ENCODE results near the gene MED12.
A peak's percentile ranks its signal among the peaks of the same experiment; 100 is the strongest.

MED12 gene

GRCh38 chrX:71128915-71129765, 10.7 kb downstream of the MED12 start:
- no peak overlapping the region for H3K9ac ChIP-seq (ENCODE audit: low read length)
- H3K27me3 ChIP-seq (replicated peaks; ENCODE audit: insufficient read depth, low read length) = no peaks in the 10 kb centered on the region
- DNase-seq = peak; percentile 54
- no peaks in the 10 kb centered on the region for H4K20me1 ChIP-seq (ENCODE audit: insufficient read depth, low read length)
- H3K36me3 ChIP-seq (replicated peaks; ENCODE audit: insufficient read depth, low read length) = no peaks in the 10 kb centered on the region
- no peak overlapping the region for H3K27ac ChIP-seq (ENCODE audit: low read length)
- no peaks in the 10 kb centered on the region for H3F3A ChIP-seq (ENCODE audit: insufficient read depth, low read length)
- no peaks in the 10 kb centered on the region for H3K79me2 ChIP-seq (ENCODE audit: low read length)
- H3K4me2 ChIP-seq (ENCODE audit: low read depth, low read length) = no peak overlapping the region
- no peaks in the 10 kb centered on the region for H3K4me1 ChIP-seq (ENCODE audit: low read length)
- no peaks in the 10 kb centered on the region for H3K9me3 ChIP-seq (replicated peaks; ENCODE audit: insufficient read depth, low read length)
- TF ChIP-seq EZH2 (optimal IDR thresholded peaks at IDR 0.05; ENCODE audit: low read depth, low read length) (no peak), CTCF (IDR thresholded peaks at IDR 0.05; ENCODE audit: low read length) (peak; percentile 79)
- no peak overlapping the region for H2AFZ ChIP-seq (ENCODE audit: low read length)
- H3K4me3 ChIP-seq (ENCODE audit: low read length) = no peak overlapping the region
- no peaks in the 10 kb centered on the region for H3K9me2 ChIP-seq (replicated peaks; ENCODE audit: insufficient read depth, low read length)

- Histone ChIP-seq H3K79me2 (ENCODE audit: low read length) (no peaks in the 10 kb centered on the region), H3K4me2 (ENCODE audit: low read depth, low read length) (no peak overlapping the region), H3K36me3 (replicated peaks; ENCODE audit: insufficient read depth, low read length) (no peaks in the 10 kb centered on the region), H3K4me1 (ENCODE audit: low read length) (no peaks in the 10 kb centered on the region), H4K20me1 (ENCODE audit: insufficient read depth, low read length) (no peaks in the 10 kb centered on the region), H2AFZ (ENCODE audit: low read length) (no peak overlapping the region), H3K9ac (ENCODE audit: low read length) (no peak overlapping the region), H3K9me3 (replicated peaks; ENCODE audit: insufficient read depth, low read length) (no peaks in the 10 kb centered on the region), H3F3A (ENCODE audit: insufficient read depth, low read length) (no peaks in the 10 kb centered on the region), H3K9me2 (replicated peaks; ENCODE audit: insufficient read depth, low read length) (no peaks in the 10 kb centered on the region), H3K27me3 (replicated peaks; ENCODE audit: insufficient read depth, low read length) (no peaks in the 10 kb centered on the region), H3K27ac (ENCODE audit: low read length) (no peak overlapping the region), H3K4me3 (ENCODE audit: low read length) (no peak overlapping the region)
- TF ChIP-seq CTCF (IDR thresholded peaks at IDR 0.05; ENCODE audit: low read length) (no peak), EZH2 (optimal IDR thresholded peaks at IDR 0.05; ENCODE audit: low read depth, low read length) (no peak), EZH2phosphoT487 (IDR thresholded peaks at IDR 0.05; ENCODE audit: low read length) (no peak)
- no peak for DNase-seq
Measured at GRCh38 chrX:71131510-71131909, 13.1 kb downstream of the MED12 start.

- H3K79me2 ChIP-seq (ENCODE audit: low read length) = no peaks in the 10 kb centered on the region
- no peak overlapping the region for H2AFZ ChIP-seq (ENCODE audit: low read length)
- no peaks in the 10 kb centered on the region for H3K36me3 ChIP-seq (replicated peaks; ENCODE audit: insufficient read depth, low read length)
- H3K9me2 ChIP-seq (replicated peaks; ENCODE audit: insufficient read depth, low read length) = no peaks in the 10 kb centered on the region
- TF ChIP-seq CTCF (IDR thresholded peaks at IDR 0.05; ENCODE audit: low read length) (no peak), EZH2phosphoT487 (IDR thresholded peaks at IDR 0.05; ENCODE audit: low read length) (no peak), EZH2 (optimal IDR thresholded peaks at IDR 0.05; ENCODE audit: low read depth, low read length) (no peak)
- no peak overlapping the region for H3K4me3 ChIP-seq (ENCODE audit: low read length)
- no peaks in the 10 kb centered on the region for H3K9me3 ChIP-seq (replicated peaks; ENCODE audit: insufficient read depth, low read length)
- no peak overlapping the region for H3K27ac ChIP-seq (ENCODE audit: low read length)
- H3F3A ChIP-seq (ENCODE audit: insufficient read depth, low read length) = no peaks in the 10 kb centered on the region
- H3K4me1 ChIP-seq (ENCODE audit: low read length) = no peaks in the 10 kb centered on the region
- H4K20me1 ChIP-seq (ENCODE audit: insufficient read depth, low read length) = no peaks in the 10 kb centered on the region
- DNase-seq = no peak
- no peak overlapping the region for H3K4me2 ChIP-seq (ENCODE audit: low read depth, low read length)
- no peaks in the 10 kb centered on the region for H3K27me3 ChIP-seq (replicated peaks; ENCODE audit: insufficient read depth, low read length)
- no peak overlapping the region for H3K9ac ChIP-seq (ENCODE audit: low read length)
Measured at GRCh38 chrX:71140440-71140839, 22.0 kb downstream of the MED12 start.
